Transverse colon (tissue), 4 donors: ENCODE measurements around the gene LRP8. TPM values are rescaled to one million over a fixed set of nuclear protein-coding genes. Genes with fewer than 3 reads are reported as not detected.

Experiments used
- DNase-seq: peaks from one replicate; pipeline ENCODE4 v3.0.0-alpha.2; 2019
- H3K27ac ChIP-seq, 4 donors: fragments of 200-600 bp; sonication (generic); 2 replicates each; pipeline ENCODE4 v1.5.1; 2016 to 2018; ENCODE audit warnings: inconsistent platforms in 4 of 4
- H3K27me3 ChIP-seq: fragments of 200-600 bp; sonication (generic); 2 replicates; pipeline ENCODE4 v1.5.1; 2017; ENCODE audit warnings: inconsistent platforms
- H3K36me3 ChIP-seq, 4 donors: fragments of 200-600 bp; sonication (generic); 2 replicates each; pipeline ENCODE4 v1.5.1; 2017 to 2019; ENCODE audit warnings: inconsistent platforms in 4 of 4
- H3K4me1 ChIP-seq, 4 donors: fragments of 200-600 bp; sonication (generic); 2 replicates each; pipeline ENCODE4 v1.5.1; 2017 to 2020; ENCODE audit warnings: inconsistent platforms in 4 of 4
- H3K4me3 ChIP-seq, 4 donors: fragments of 200-600 bp; sonication (generic); 1 replicate in 1 of 4; 2 replicates in 3 of 4; pipeline versions ENCODE4 v1.5.1 to v1.6.1; 2017 to 2019; ENCODE audit warnings: inconsistent platforms in 4 of 4
- H3K9me3 ChIP-seq, 2 donors: fragments of 200-600 bp; sonication (generic); 2 replicates each; pipeline ENCODE4 v1.5.1; 2017 to 2019; ENCODE audit warnings: inconsistent platforms in 2 of 2
- CTCF ChIP-seq, 5 experiments: fragments of 200-600 bp in 3 of 5; fragments of 450-650 bp in 2 of 5; sonication (generic) in 3 of 5; IDR thresholded peaks; 1 replicate in 2 of 5; 2 replicates in 3 of 5; pipeline ENCODE4 v1.5.1; 2016 to 2017; ENCODE audit warnings: antibody characterized with exemption in 5 of 5, inconsistent platforms in 3 of 5, mild to moderate bottlenecking in 2 of 5, moderate library complexity in 1 of 5
- EP300 ChIP-seq: sonication (generic); formaldehyde crosslinking; IDR thresholded peaks from one replicate; pipeline ENCODE4 v1.6.1; 2017; ENCODE audit warnings: antibody characterized with exemption, low read depth
- POLR2A ChIP-seq: fragments of 450-650 bp; IDR thresholded peaks from one replicate; pipeline ENCODE4 v1.6.1; 2016; ENCODE audit warnings: antibody characterized with exemption, mild to moderate bottlenecking, moderate library complexity
- POLR2AphosphoS5 ChIP-seq, 3 donors: sonication (generic); formaldehyde crosslinking; IDR thresholded peaks; one replicate each; pipeline ENCODE4 v1.6.1; 2016; ENCODE audit warnings: antibody characterized with exemption in 3 of 3
- WGBS, 2 donors: methylation state at CpG; one replicate each; pipeline ENCODE4 v1.1.5; 2018; ENCODE audit warnings: low coverage in 1 of 2; 5-methylcytosine and 5-hydroxymethylcytosine counted together
- in situ Hi-C, 4 donors: fragments of 200-750 bp; cut with MboI; loops; one replicate each; pipeline versions ENCODE4 v1.15.0 to v1.15.1; 2017; ENCODE audit warnings: low sequenced_read_pairs in 3 of 4, low pct_ligation_motif_present in 1 of 4, low pct_unique_long_range_greater_than_20kb in 1 of 4
- intact Hi-C: fragments of 100-400 bp; cut with DNase I; formaldehyde crosslinking; loops from one replicate; pipeline ENCODE4 v1.15.1; 2023; ENCODE audit warnings: low total_unique reads
- total RNA-seq, 4 donors: library from RNA; depleted of rRNA; stranded (reverse); fragments of >200 nt; gene quantifications; one replicate each; pipeline ENCODE4 v1.1.0, GENCODE V29; 2016

Gene LRP8
- total RNA-seq, 4 donors from 2014 or later = 0.37 to 10.7 (median 1.4) TPM

- WGBS, 2 donors = 90% methylated on average over 5 of the region's 5 CpGs; no CpG with 5 or more reads in 1 of the 2 donors
- in situ Hi-C loops (no loop called here), intact Hi-C loops (no loop called here)
- Histone ChIP-seq H3K4me3 (no peak overlapping the region), H3K27ac (no peak overlapping the region), H3K4me1 (no peaks in the 10 kb centered on the region), H3K9me3 (no peaks in the 10 kb centered on the region), H3K36me3 (no peaks in the 10 kb centered on the region), H3K27me3 (no peaks in the 10 kb centered on the region)
- no peak for TF ChIP-seq EP300
- no peak for TF ChIP-seq POLR2AphosphoS5 (IDR thresholded peaks at IDR 0.05)
- no peak for DNase-seq
These were observed 13.6 kb upstream of the LRP8 start for GRCh38 chr1:53341521-53341895.

- Histone ChIP-seq H3K36me3 (no peaks in the 10 kb centered on the region), H3K9me3 (no peaks in the 10 kb centered on the region), H3K27ac (no peak overlapping the region), H3K4me1 (no peaks in the 10 kb centered on the region), H3K4me3 (no peak overlapping the region), H3K27me3 (no peaks in the 10 kb centered on the region)
- in situ Hi-C loops = no loop called here
- 89 to 93% methylated on average over 5 to 9 of the region's 9 CpGs for WGBS, 2 donors
- intact Hi-C loops = no loop called here
- TF ChIP-seq CTCF (IDR thresholded peaks at IDR 0.05) (no peak), POLR2A (no peak), POLR2AphosphoS5 (IDR thresholded peaks at IDR 0.05) (no peak), EP300 (no peak)
- no peak for DNase-seq
These were observed 13.0 kb upstream of the LRP8 start for GRCh38 chr1:53340660-53341520.

- in situ Hi-C loops (no loop called here), intact Hi-C loops (no loop called here)
- no peak for DNase-seq
- TF ChIP-seq EP300 (no peak), POLR2AphosphoS5 (IDR thresholded peaks at IDR 0.05) (no peak), CTCF (IDR thresholded peaks at IDR 0.05) (no peak), POLR2A (no peak)
- Histone ChIP-seq H3K9me3 (no peaks in the 10 kb centered on the region), H3K4me1 (no peaks in the 10 kb centered on the region), H3K36me3 (no peaks in the 10 kb centered on the region), H3K4me3 (no peak overlapping the region), H3K27me3 (no peaks in the 10 kb centered on the region), H3K27ac (no peak overlapping the region)
- 84 to 89% methylated on average over 3 to 8 of the region's 8 CpGs for WGBS, 2 donors
These were observed 12.1 kb upstream of the LRP8 start for GRCh38 chr1:53339736-53340635.

- Histone ChIP-seq H3K36me3 (no peaks in the 10 kb centered on the region), H3K27ac (no peak overlapping the region), H3K4me3 (no peak overlapping the region), H3K27me3 (no peaks in the 10 kb centered on the region), H3K4me1 (no peaks in the 10 kb centered on the region), H3K9me3 (no peaks in the 10 kb centered on the region)
- in situ Hi-C loops (no loop called here), intact Hi-C loops (no loop called here)
- DNase-seq = no peak
- 92 to 100% methylated on average over 1 of the region's 1 CpG for WGBS, 2 donors
- TF ChIP-seq POLR2A (no peak), EP300 (no peak), CTCF (IDR thresholded peaks at IDR 0.05) (no peak), POLR2AphosphoS5 (IDR thresholded peaks at IDR 0.05) (no peak)
These were observed 10.6 kb upstream of the LRP8 start for GRCh38 chr1:53338423-53338822.
